Loucy (cell line): ENCODE results near the gene MED14.

Source experiments
- EZH2phosphoT487 ChIP-seq: fragments of 200-600 bp; IDR thresholded peaks from 2 replicates; pipeline ENCODE4 v1.6.1; 2018; ENCODE audit warnings: antibody characterized with exemption, mild to moderate bottlenecking, moderate library complexity, borderline replicate concordance
- TF ChIP-seq, protein P1 (sequence below): fragments of 200-600 bp; sonication (generic); conservative IDR thresholded peaks from 2 replicates; pipeline ENCODE4 v1.5.1; 2014; ENCODE audit warnings: mild to moderate bottlenecking, antibody characterized with exemption, low read length

DNA sequence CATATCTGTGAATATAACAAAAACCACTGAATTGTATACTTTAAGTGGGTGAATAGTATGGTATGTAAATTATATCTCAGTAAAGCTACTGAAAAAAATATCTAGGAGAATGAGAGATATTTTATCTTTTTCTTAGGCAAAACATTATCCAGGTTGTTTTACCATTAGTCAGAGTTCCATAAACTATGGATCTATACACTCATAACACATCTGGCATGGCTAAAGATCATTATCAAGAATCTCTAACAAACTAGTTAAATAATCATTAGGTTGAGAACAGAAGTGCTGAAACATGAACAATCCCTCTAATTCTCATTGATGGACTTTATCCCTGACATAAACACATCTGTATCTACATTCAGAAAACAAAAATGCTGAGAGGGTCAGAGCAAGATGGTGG lies 15.6 kb downstream of the MED14 start:
- TF ChIP-seq, protein P1, sequence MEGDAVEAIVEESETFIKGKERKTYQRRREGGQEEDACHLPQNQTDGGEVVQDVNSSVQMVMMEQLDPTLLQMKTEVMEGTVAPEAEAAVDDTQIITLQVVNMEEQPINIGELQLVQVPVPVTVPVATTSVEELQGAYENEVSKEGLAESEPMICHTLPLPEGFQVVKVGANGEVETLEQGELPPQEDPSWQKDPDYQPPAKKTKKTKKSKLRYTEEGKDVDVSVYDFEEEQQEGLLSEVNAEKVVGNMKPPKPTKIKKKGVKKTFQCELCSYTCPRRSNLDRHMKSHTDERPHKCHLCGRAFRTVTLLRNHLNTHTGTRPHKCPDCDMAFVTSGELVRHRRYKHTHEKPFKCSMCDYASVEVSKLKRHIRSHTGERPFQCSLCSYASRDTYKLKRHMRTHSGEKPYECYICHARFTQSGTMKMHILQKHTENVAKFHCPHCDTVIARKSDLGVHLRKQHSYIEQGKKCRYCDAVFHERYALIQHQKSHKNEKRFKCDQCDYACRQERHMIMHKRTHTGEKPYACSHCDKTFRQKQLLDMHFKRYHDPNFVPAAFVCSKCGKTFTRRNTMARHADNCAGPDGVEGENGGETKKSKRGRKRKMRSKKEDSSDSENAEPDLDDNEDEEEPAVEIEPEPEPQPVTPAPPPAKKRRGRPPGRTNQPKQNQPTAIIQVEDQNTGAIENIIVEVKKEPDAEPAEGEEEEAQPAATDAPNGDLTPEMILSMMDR = no peak
- no peak for TF ChIP-seq EZH2phosphoT487
